HCT116 (cell line): ENCODE data around the gene PGAP3. TPM values are rescaled to one million over a fixed set of nuclear protein-coding genes. Genes with fewer than 3 reads are reported as not detected.

Experiments
- ATAC-seq: fragments of 200-7000 bp; cut with Tn5 transposase; 2 replicates; pipeline ENCODE4 v1.9.1; 2020; ENCODE audit warnings: mild to moderate bottlenecking, moderate library complexity
- BruUV-seq: library from RNA; stranded (reverse); fragments of 400-500 nt; replicated peaks from 2 replicates; lab custom pipeline; 2021; lab: Mats Ljungman, UMichigan
- CTCF ChIA-PET: fragments of 300-600 bp; sonication (Branson Sonifier 250); formaldehyde crosslinking; loops from one replicate; lab custom pipeline; 2021; ENCODE audit warnings: antibody characterized with exemption; lab: Charles Lee
- POLR2A ChIA-PET: fragments of 300-600, 350-600 bp; sonication (Branson Sonifier 250); formaldehyde crosslinking; loops from one replicate; lab custom pipeline; 2021; ENCODE audit warnings: antibody characterized with exemption; lab: Charles Lee
- RAD21 ChIA-PET, 2 experiments: fragments of 300-600 bp; sonication (Branson Sonifier 250); formaldehyde crosslinking; loops; one replicate each; lab custom pipeline; 2023; ENCODE audit warnings: low total read pairs in 2 of 2; ENCODE audit not compliant: uncharacterized antibody in 2 of 2, unreplicated experiment in 2 of 2, low non-redundant PET in 1 of 2; lab: Charles Lee
- DNase-seq: peaks from one replicate; pipeline ENCODE4 v3.0.0-alpha.2; 2010; ENCODE audit warnings: low read depth, low spot score
- H2AFZ ChIP-seq: fragments of 200-600 bp; shearing (Covaris generic), sonication (generic); 2 replicates; pipeline ENCODE4 v1.6.1; 2017; ENCODE audit warnings: low read depth, mixed run types, mixed read lengths, antibody characterized with exemption, low read length; ENCODE audit not compliant: poor library complexity, severe bottlenecking
- H3K27ac ChIP-seq: 2 replicates; pipeline ENCODE4 v1.5.1; 2012; ENCODE audit warnings: low read depth, low read length
- H3K27me3 ChIP-seq: fragments of 200-600 bp; sonication (generic); 2 replicates; pipeline ENCODE4 v1.6.1; 2016; ENCODE audit warnings: mixed run types, low read length, mixed read lengths; ENCODE audit not compliant: insufficient read depth
- H3K36me3 ChIP-seq, 2 experiments: fragments of 200-500 bp in 1 of 2; fragments of 200-600 bp in 1 of 2; sonication (Bioruptor generic) in 1 of 2; sonication (generic) in 1 of 2; 2 replicates each; pipeline versions ENCODE4 v1.5.1 to v1.6.1; 2014 to 2016; ENCODE audit warnings: low read length in 2 of 2, inconsistent platforms in 1 of 2, mixed read lengths in 1 of 2, mixed run types in 1 of 2; ENCODE audit not compliant: insufficient read depth in 2 of 2, control insufficient read depth in 1 of 2
- H3K4me1 ChIP-seq, 2 experiments: fragments of 200-600 bp in 1 of 2; sonication (generic) in 1 of 2; 2 replicates each; pipeline versions ENCODE4 v1.5.1 to v1.6.1; 2012 to 2017; ENCODE audit warnings: low read length in 2 of 2, inconsistent platforms in 1 of 2, mild to moderate bottlenecking in 1 of 2, mixed read lengths in 1 of 2, mixed run types in 1 of 2, moderate library complexity in 1 of 2; ENCODE audit not compliant: insufficient read depth in 2 of 2, control insufficient read depth in 1 of 2
- H3K4me2 ChIP-seq: fragments of 200-600 bp; sonication (generic); 2 replicates; pipeline ENCODE4 v1.6.1; 2017; ENCODE audit warnings: mixed run types, low read length, mixed read lengths
- H3K4me3 ChIP-seq, 2 experiments: fragments of 200-600 bp in 1 of 2; sonication (generic) in 1 of 2; replicated peaks in 1 of 2; 2 replicates each; pipeline ENCODE4 v1.5.1; 2011 to 2016; ENCODE audit warnings: low read length in 2 of 2, control low read depth in 1 of 2, low read depth in 1 of 2, mild to moderate bottlenecking in 1 of 2, mixed read lengths in 1 of 2, mixed run types in 1 of 2
- H3K79me2 ChIP-seq: fragments of 200-600 bp; sonication (generic); 2 replicates; pipeline ENCODE4 v1.6.1; 2017; ENCODE audit warnings: mild to moderate bottlenecking, mixed run types, low read length, moderate library complexity, mixed read lengths; ENCODE audit not compliant: insufficient read depth
- H3K9ac ChIP-seq: fragments of 200-600 bp; sonication (generic); 2 replicates; pipeline ENCODE4 v1.6.1; 2016; ENCODE audit warnings: low read length, mixed read lengths
- H3K9me2 ChIP-seq: fragments of 200-600 bp; sonication (generic), shearing (Covaris generic); 2 replicates; pipeline ENCODE4 v1.6.1; 2017; ENCODE audit warnings: mixed run types, mild to moderate bottlenecking, moderate library complexity; ENCODE audit not compliant: insufficient read depth
- H3K9me3 ChIP-seq, 2 experiments: fragments of 200-500 bp in 1 of 2; fragments of 200-600 bp in 1 of 2; sonication (Bioruptor generic) in 1 of 2; sonication (generic) in 1 of 2; 2 replicates each; pipeline ENCODE4 v1.6.1; 2014 to 2017; ENCODE audit warnings: low read length in 2 of 2, mixed read lengths in 2 of 2, inconsistent platforms in 1 of 2, low read depth in 1 of 2, mild to moderate bottlenecking in 1 of 2, mixed run types in 1 of 2, moderate library complexity in 1 of 2; ENCODE audit not compliant: control insufficient read depth in 1 of 2, insufficient read depth in 1 of 2
- H4K20me1 ChIP-seq: fragments of 200-600 bp; sonication (generic), shearing (Covaris generic); 2 replicates; pipeline ENCODE4 v1.6.1; 2017; ENCODE audit warnings: mixed run types, mild to moderate bottlenecking, moderate library complexity; ENCODE audit not compliant: insufficient read depth
- ATF3 ChIP-seq: IDR thresholded peaks from 2 replicates; pipeline ENCODE4 v1.6.1; 2012
- CBX3 ChIP-seq: IDR thresholded peaks from 2 replicates; pipeline ENCODE4 v1.6.1; 2012; ENCODE audit warnings: low read depth
- CTCF ChIP-seq, 3 experiments: fragments of 200-600 bp in 1 of 3; sonication (generic) in 1 of 3; IDR thresholded peaks in 2 of 3; conservative IDR thresholded peaks in 1 of 3; 2 replicates each; pipeline ENCODE4 v1.5.1; 2012 to 2017; ENCODE audit warnings: low read depth in 2 of 3, low read length in 2 of 3, antibody characterized with exemption in 1 of 3, borderline replicate concordance in 1 of 3, control low read depth in 1 of 3, mild to moderate bottlenecking in 1 of 3, mixed read lengths in 1 of 3, mixed run types in 1 of 3, moderate library complexity in 1 of 3; ENCODE audit not compliant: insufficient read depth in 1 of 3
- ELF1 ChIP-seq: IDR thresholded peaks from 2 replicates; pipeline ENCODE4 v1.6.1; 2012; ENCODE audit warnings: low read depth, borderline replicate concordance
- EZH2 ChIP-seq: fragments of 200-600 bp; sonication (generic); IDR thresholded peaks from 2 replicates; pipeline ENCODE4 v1.6.1; 2017; ENCODE audit warnings: antibody characterized with exemption, mixed run types
- EZH2phosphoT487 ChIP-seq: fragments of 200-600 bp; IDR thresholded peaks from 2 replicates; pipeline ENCODE4 v1.6.1; 2018; ENCODE audit warnings: antibody characterized with exemption, borderline replicate concordance
- FOSL1 ChIP-seq: IDR thresholded peaks from 2 replicates; pipeline ENCODE4 v1.6.1; 2012; ENCODE audit warnings: low read depth
- JUND ChIP-seq: IDR thresholded peaks from 2 replicates; pipeline ENCODE4 v1.6.1; 2012
- MAX ChIP-seq: IDR thresholded peaks from 2 replicates; pipeline ENCODE4 v1.6.1; 2012
- POLR2A ChIP-seq: IDR thresholded peaks from 2 replicates; pipeline ENCODE4 v1.7.0; 2011; ENCODE audit warnings: borderline replicate concordance; ENCODE audit not compliant: insufficient read depth, insufficient read length; ENCODE audit errors: extremely low read depth
- POLR2AphosphoS5 ChIP-seq: IDR thresholded peaks from 2 replicates; pipeline ENCODE4 v1.6.1; 2011; ENCODE audit warnings: mild to moderate bottlenecking, low read depth, low read length, moderate library complexity
- SIN3A ChIP-seq: IDR thresholded peaks from 2 replicates; pipeline ENCODE4 v1.6.1; 2012; ENCODE audit warnings: low read depth
- TCF7L2 ChIP-seq: IDR thresholded peaks from 2 replicates; pipeline ENCODE4 v1.7.0; 2011; ENCODE audit warnings: borderline replicate concordance, inconsistent platforms; ENCODE audit not compliant: insufficient read depth, insufficient read length; ENCODE audit errors: extremely low read depth
- YY1 ChIP-seq: IDR thresholded peaks from 2 replicates; pipeline ENCODE4 v1.6.1; 2011; ENCODE audit warnings: low read length, low read depth, moderate library complexity, mild to moderate bottlenecking; ENCODE audit not compliant: insufficient replicate concordance; ENCODE audit errors: extremely low read depth
- ZBTB33 ChIP-seq: IDR thresholded peaks from 2 replicates; pipeline ENCODE4 v1.6.1; 2011; ENCODE audit warnings: mild to moderate bottlenecking, low read length, moderate library complexity; ENCODE audit not compliant: insufficient replicate concordance; ENCODE audit errors: extremely low read depth
- ZFX ChIP-seq: fragments of 450-650 bp; IDR thresholded peaks from 2 replicates; pipeline ENCODE4 v1.6.1; 2017
- ZNF274 ChIP-seq: fragments of 200-500 bp; sonication (Bioruptor generic); IDR thresholded peaks from 2 replicates; pipeline ENCODE4 v1.6.1; 2014; ENCODE audit warnings: mild to moderate bottlenecking, low read depth, low read length, inconsistent platforms
- intact Hi-C: fragments of 100-400 bp; cut with micrococcal nuclease; formaldehyde crosslinking; loops from 2 replicates; pipeline ENCODE4 v1.10.0; 2022
- total RNA-seq: library from RNA; stranded (reverse); gene quantifications from one replicate; pipeline ENCODE4 v1.2.1, GENCODE V29; 2021; ENCODE audit not compliant: unreplicated experiment

Gene PGAP3
- total RNA-seq, 1 experiment from 2014 or later = 15.2 TPM

- Histone ChIP-seq H2AFZ (no peak overlapping the region), H4K20me1 (no peaks in the 10 kb centered on the region), H3K4me1 (peaks cover 16 to 17% of the 10 kb centered on the region in 2 experiments; a peak in 2 of 4 replicates), H3K27ac (no peak overlapping the region; the same call in 1 of the 2 replicates), H3K4me3 (no peak overlapping the region), H3K4me2 (no peak overlapping the region), H3K9me2 (no peaks in the 10 kb centered on the region), H3K36me3 (no peaks in the 10 kb centered on the region), H3K27me3 (no peaks in the 10 kb centered on the region), H3K79me2 (no peaks in the 10 kb centered on the region), H3K9ac (no peak overlapping the region), H3K9me3 (no peaks in the 10 kb centered on the region)
- intact Hi-C loops = loop anchor here (1.0 to 5.0 kb wide), 3 partner anchors 50 to 125 kb away; no protein-coding TSS in a partner anchor
- TF ChIP-seq YY1 (no peak), CBX3 (no peak), ELF1 (no peak), SIN3A (no peak), JUND (no peak), EZH2phosphoT487 (no peak), POLR2A (no peak), TCF7L2 (no peak), ZFX (no peak), CTCF (IDR thresholded peaks at IDR 0.05 in 2 of 3, conservative IDR thresholded peaks at IDR 0.05 in 1 of 3; ENCODE audit: borderline replicate concordance in 1 of 3, insufficient read depth in 1 of 3, low read depth in 2 of 3, low read length in 2 of 3) (no peak), ATF3 (no peak), ZBTB33 (no peak), FOSL1 (no peak), ZNF274 (no peak), EZH2 (no peak), POLR2AphosphoS5 (no peak), MAX (no peak)
- BruUV-seq = no TSS peak
- RAD21 ChIA-PET = interaction anchor here (0.6 to 3.6 kb wide), 4 partner anchors 46 to 79 kb away, joined by 3 to 15 read pairs (median 4); no protein-coding TSS in a partner anchor
- CTCF ChIA-PET = interaction anchor here (0.6 to 3.9 kb wide), 8 partner anchors 20 to 400 kb away, joined by 3 to 51 read pairs (median 9); partner anchors contain the start of gene MIEN1
- POLR2A ChIA-PET = no interaction called here
- no peak for DNase-seq
- ATAC-seq = peak; percentile 11; the same call in 1 of the 2 replicates
Measured at GRCh38 chr17:39672522-39673334, 15.1 kb downstream of the PGAP3 start.
